Activated T-cell treated with anti-CD3 and anti-CD28 coated beads, Interleukin-2, amount 50 U/mL, for 1 hour (primary cell): Measurements from ENCODE around the gene GLP1R.

Source experiments
- DNase-seq: peaks from one replicate; pipeline ENCODE4 v3.0.0-alpha.2; 2020

Gene GLP1R

DNA sequence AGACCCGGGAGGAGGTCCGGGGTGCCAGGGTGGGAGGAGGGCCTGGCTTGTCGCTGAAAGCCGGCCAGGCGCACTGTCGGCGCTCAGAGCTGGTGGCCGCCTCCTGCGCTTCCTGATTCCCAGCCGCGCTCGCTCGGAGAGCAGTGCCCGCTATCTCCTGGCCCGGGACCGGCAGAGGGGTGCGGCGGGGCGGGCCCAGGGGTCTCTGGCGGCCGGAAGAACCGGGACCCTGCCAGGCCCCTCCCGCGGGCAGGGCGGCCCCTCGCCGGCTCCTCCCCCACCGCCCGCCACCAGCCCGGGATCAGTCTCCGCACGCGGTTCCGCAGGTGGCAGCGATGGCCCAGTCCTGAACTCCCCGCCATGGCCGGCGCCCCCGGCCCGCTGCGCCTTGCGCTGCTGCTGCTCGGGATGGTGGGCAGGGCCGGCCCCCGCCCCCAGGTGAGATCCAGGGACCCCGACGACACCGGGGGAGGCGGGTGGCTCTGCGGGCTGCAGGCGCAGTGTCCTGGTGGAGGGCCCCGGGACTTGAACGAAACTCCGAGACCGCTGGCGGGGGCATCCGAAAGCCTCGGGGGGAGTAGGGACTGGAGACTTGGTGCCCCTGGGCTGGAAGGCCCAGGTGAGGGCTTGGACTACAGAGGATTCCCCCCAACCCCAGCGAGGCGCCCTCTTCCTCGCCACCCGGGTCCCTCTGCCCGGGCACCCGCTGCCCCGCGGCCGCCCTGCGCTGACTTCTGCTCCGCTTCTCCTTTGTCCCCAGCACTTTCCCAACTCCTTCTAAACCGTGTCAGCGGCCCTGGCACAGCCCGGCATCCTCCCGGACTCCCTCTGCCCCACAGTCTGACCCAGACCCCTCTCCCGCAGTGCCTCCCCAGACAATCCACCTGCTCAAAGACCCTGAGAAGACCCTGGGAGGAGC is at the start of gene GLP1R:
TSS of gene GLP1R (plus strand) at position 301 of the 919 bp plus-strand sequence. CDS start at position 361, 60 bp downstream.
- no peak for DNase-seq

DNA sequence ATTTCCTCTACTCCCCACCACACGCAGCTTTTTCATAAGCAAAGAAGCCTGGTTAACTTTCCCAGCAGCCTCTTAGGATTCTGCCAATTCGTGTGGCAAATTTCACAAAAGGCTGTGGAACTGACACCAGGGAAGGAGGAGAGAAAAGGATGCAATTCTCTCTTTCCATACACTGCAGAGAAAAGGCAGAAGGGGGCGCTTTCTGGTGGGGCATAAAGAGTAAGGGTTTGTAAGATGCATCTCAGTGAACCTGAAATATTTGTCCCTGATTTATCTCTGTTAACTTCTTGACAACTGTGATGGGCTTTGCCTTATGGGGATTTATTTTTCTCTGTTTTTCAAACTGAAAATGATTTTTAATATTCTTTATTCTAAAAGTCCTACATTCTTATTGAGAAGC is 45.5 kb upstream of the GLP1R start:
- DNase-seq, result no peak

DNA sequence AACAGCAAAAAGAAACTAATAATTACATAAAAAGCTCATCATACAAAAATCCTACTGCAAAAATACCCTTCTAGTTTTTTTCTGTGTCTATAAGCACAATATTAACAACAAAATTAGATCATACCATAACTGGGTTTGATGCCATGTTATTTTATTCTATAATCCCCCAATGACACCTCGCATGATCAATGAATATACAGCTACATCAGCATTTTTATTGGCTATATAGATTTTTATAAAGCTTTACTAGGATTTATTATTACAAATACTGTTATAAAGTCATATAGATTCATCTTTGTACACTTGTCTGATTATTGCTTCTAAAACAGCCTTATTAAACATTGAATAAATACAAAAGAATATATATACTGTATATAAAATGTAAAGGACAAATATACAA is 45.1 kb upstream of the GLP1R start:
- DNase-seq, result no peak

DNA sequence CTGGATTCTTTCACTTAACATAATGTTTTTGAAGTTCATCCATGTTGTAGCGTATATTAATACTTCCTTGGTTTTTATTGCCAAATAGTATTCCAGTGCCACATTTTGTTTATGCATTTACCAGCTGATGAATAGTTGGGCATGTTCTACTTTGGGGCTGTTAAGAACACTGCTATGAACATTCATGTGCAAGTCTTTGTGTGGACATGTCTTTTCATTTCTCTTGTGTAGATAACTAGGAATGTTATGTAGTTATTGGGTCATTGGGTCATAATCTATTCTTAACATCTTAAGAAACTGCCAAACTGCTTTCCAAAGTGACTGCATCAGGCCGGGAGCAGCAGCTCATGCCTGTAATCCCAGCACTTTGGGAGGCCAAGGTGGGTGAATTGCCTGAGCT is 43.8 kb upstream of the GLP1R start:
- no peak for DNase-seq

DNA sequence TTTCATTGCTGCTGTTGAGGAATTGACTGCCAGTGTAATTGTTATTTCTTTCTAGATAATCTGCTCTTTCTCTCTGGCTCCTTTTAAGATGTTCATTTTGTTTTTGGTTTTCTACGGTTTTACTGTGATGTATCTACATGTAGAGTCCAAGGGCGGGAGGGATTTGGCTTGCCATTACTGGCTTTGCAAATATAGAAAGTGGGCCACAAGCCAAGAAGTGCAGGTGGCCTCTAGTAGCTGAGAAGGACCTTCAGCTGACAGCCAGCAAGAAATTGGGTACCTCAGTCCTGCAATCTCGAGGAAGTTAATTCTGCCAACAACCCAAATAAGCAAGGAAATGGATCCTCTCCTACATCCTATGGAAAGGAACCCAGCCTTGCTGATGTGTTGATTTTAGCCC is 42.8 kb upstream of the GLP1R start:
- no peak for DNase-seq

DNA sequence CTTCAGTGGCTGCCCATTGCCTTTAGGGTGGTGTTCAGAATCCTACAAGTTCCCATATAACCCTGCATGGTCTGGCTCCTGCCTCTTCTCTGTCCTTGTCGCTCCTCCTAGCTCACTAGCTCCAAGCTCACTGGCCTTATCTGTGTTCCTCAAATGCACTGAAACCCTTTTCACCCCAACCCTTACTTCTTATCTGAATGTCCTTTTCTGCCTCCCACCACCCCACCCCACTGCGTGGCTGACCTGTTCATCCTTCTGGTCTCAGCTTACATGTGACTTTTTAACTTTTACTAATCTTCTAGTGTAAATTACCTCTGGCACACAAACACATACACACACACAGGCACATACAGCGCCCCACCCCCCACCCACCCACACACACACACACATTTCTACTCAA is 41.0 kb upstream of the GLP1R start:
- no peak for DNase-seq

DNA sequence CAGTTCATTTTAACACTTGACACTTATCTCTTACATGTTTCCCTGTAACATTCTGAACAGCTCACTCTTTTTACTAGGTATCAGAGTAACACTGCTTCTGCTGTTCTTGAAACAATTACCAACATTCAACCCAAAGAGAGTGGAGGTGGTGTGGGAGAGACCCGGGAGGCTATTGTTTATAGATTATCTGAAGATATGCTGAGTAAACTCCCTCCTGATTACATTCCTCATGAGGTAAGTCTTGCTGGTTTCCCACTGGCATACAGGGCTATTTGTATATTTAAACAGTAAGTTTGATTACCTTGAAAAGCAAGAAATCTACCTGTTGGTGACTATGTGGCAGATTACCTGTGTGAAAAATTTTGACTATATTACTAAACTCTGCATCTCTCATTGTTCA is 39.8 kb upstream of the GLP1R start:
- no peak for DNase-seq

DNA sequence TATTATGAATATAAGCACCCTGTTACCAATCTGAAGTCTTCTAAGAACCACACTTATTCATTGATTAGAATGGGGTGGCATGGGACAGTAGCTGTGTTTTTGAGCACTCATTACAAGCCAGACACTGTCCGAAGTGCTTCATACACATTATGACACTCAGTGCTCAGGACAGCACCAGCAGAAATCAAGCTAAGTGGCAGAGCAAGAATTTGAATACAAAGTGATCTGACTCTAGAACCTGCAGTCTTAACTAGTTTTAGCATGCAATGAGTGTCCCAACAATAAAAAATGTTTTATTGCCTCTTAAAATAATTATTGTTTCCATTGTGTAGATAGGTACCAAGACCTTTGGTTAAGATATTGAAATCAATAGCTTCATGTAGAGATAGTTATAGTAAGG is 39.1 kb upstream of the GLP1R start:
- DNase-seq, result no peak

DNA sequence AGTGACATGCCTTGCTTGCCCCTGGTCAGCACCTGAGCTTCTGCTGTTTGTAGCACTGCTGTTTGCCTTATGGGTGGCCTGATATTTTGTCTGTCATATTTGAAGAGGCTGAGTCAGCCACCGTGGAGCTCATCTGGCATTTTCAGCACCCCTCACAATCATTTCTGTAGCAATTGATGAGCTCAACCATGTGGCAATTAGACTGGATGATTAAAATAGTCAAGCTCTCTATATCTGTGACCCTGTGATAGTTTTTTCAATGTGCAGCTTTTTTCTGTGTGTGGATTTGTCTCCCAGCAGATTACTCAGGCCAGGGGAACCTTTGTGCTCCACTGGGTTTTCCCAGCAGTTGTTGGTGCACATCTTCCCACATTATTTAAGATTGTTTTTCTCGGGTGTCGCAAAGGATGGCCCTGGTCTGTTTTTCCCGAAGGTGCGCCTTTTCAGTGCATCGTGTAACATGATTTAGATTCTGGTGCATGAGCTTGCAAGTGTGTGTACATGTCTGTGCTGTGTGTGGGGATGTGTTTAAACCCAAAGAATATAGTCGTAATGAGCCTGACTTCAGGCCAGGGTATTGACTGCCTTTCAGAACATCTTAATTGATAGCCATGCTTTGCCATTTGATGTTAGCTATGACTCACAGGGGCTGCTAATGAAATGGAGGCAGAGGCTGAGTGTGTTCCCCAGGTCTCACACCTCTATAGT is 31.6 kb upstream of the GLP1R start:
- DNase-seq, result no peak

DNA sequence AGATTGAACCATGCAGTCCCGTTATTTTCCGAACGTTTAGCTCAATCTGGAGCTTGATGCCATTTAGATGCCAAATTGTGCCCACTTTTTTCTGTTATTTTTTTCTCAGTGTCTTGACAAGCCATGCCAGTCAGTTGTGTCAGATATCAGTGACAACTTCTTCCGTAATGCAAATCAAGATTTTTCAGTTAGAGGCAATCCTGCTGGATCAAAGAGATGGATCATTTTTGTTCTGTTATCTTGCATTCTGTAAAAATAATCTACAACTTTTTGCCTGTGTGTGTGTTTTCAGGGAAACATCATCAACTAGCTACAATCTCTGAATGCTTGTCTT is 31.1 kb upstream of the GLP1R start:
- no peak for DNase-seq

DNA sequence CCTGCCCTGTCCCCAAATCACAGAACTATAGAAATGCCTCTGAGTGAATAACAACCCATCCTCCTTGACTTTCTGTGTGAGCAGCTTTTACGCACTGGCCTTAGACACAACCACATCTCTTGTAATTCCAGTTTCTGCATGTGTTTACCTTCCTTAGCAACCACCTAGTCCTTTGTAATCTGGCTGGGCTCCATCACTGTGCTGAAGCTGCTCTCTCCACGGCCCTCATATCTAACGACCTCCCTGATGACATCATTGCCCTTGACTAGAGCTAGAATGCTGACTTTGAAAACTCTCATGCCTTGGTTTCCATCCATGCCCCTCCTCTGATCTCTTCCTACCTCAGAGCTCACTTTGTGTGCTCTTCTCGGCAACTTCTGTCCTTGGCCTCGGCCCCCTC is 30.5 kb upstream of the GLP1R start:
- DNase-seq, result no peak

DNA sequence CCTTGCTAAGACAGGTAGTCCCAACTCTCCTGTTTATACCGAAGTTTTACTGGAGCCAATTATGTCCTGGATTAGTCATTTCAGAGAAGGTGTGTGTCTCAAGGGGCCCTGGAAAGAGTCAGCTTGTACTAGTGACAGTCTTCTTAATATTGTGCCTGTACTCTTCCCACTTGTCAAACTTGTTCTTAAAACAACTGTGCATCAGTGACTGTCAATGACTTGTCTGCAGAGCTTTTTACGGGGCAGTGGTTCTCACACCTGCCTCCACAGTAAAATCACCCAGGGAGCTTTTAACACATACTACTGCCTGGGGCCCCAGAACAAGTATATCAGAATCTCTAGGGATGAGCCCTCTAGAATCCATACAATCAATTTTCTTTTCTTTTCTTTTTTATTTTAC is 28.4 kb upstream of the GLP1R start:
- no peak for DNase-seq

DNA sequence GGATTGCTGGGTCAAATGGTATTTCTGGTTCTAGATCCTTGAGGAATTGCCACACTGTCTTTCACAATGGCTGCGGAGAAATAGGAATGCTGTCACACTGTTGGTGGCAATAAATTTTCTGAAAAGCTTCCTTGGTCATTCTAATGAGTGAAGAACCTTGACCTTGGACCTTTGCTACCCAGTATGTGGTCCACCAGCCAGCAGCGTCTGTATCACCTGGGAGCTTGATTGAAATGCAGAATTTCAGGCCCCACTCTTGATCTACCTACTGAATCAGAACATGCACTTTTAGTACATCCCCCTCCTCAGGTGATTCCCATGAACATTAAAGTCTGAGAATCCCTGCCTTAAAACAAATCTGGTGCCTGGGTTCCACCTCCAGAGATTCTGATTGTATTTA is 27.5 kb upstream of the GLP1R start:
- DNase-seq, result no peak

DNA sequence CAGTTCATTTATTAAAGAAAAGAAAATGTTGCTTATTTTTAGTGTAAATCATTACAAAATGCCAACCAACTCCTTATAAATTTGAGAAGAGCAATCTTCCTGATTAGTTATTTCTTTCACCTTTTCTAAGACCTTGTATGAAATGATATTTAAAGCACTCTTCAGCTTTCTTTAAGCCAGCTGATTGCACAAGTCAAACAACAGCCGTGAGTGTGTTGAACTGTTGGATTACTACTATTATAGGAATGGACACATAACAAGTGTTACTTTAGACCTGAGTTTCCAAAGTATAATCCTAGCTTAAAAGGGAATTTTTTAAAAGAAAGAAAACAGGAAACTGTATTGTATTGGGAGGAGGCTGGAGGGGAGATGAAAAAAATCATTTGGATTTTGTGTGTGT is 26.8 kb upstream of the GLP1R start:
- no peak for DNase-seq

DNA sequence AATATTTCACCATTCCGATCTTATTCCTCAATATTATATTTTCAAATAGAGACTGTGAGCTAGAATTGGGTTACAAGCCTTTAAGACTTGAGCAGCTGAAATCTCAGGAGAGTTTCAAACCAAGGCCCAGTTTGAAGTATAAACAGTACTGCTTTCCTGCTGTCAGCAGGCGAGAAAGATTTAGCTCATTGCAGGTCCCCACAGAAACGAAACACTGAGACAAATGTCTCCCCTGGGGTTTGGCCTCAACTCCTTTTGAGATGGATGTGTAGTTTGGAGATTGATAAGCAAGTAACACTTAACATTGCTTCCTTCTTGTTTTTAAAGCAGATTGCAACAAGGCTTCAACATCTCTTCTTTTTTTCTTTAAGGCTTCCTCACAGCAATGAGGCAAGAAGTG is 22.4 kb upstream of the GLP1R start:
- no peak for DNase-seq

DNA sequence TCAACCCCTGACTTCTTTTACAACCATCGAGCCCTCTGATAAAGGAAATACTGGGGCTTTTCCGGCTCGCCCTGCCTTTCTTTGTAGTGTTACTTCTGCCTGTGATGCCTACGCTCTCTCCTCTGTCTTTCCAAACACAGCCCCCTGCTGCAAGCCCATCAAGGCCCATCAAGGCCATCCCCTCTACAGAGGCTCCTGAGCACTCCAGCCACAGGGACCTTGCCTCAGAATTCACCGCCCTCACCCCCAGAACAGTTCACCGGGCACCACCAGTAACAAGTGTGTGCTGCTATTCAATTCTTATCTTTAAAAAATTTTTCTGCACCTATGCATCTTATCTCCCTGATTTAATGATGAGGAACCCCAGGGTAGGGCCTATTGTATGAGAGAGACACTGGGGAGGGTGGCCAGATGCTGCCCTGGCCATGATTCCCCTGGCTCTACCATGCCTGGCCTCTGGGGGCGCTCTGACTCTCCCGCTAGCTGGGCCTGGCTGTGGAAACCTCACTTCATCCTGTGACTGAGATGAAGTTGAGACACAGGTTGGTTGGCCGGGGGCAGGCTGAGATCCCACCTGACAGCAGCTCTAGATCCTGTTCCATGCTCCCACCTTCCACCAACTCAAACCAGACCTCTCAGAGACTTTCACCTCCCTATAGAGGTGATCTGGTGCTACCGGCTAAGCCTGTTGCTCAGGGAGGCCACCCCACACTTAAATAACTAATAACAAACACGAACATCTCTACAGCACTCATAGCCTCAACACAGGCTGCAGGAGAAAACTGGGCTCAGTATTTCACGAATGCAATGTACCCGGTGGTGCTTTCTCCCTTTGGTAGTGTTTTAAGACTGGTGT is 19.2 kb upstream of the GLP1R start:
- DNase-seq, result peak; percentile 34

DNA sequence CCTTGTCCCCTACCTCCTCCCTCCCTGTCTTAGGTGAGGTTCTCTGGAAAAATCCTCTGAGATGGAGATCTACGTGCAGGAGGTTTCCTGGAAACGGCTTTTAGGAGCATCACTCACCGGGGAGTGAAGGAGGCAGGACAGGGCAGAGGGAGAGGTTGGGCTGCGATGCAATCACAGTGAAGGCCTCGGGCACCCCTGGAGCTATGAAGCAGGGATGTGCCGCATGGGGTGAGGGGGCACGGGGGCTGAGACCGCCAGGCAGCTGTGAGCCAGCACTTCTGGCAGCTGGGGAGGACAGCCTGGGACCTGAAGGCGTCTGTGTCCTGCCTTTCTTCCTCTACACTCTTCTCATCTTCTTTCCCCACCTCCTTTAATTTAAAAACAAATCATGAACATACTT is 12.9 kb upstream of the GLP1R start:
- no peak for DNase-seq

DNA sequence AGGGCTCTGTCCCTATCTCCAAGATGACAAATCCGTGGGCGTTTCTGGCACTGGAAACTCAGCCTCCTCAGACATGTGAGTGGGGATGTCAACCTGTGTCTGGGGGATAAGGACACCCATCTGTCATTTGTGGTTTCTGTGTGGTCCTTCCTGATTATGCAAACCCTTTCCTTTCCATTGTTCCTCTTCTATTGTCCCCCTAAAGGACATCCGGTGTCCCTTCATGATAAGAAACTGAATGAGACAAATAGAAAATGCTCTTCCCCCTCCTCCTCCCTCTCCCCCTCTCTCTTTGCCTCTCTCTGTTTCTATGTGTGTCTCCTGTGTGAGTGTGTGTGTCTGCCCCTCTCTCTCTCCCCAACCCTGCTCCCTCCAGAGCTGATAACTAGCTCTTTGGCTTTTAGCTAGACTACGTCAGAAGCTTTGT is 11.5 kb upstream of the GLP1R start:
- DNase-seq, result no peak

DNA sequence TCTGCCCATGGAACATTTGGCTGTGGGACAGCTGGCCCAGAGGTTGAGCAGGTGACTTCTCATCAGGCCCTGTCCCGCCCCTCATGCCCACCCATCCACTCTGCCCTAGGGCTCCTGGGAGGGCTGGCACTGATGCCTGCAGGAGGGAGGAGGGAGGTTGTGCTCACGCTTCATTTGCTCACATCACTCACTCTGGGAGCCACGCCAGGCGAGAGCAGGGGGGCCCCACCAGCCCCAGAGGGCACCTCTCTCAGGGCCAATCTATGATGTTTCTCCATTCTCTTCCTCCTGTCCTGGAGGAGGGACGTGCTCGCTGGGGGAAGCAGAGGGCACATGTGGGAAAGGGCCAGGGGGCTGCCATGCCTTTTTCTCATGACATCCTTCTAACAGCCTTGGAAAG is 10.9 kb upstream of the GLP1R start:
- DNase-seq, result no peak

DNA sequence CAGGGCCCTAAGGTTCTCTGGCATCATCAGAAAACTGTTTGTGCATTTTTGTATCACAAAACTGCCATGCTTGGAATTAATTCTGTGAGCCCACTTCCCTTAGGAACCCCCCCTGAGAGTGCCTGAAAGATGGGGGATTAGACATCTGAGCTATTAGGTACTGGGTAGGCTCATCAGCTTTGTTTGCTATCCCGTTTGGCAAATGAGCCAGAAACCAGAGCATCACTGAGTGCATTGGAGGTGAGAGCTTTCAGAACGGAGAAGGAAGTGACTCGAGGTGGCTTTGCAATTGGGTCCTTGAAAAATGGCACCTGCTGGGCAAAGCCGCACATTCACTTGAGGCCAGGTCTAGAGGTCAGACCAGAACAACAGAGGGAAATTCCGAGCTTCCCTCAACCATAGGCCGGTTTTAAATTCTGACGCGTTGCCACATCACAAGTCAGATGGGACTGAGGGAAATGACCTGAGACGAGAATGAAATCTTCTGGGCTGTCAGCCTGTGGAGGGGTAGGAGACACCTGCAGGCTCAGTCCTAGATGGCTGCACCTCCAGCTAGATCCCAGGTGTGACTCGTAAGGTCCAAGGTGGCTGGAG is 8.4 kb upstream of the GLP1R start:
- DNase-seq, result no peak

DNA sequence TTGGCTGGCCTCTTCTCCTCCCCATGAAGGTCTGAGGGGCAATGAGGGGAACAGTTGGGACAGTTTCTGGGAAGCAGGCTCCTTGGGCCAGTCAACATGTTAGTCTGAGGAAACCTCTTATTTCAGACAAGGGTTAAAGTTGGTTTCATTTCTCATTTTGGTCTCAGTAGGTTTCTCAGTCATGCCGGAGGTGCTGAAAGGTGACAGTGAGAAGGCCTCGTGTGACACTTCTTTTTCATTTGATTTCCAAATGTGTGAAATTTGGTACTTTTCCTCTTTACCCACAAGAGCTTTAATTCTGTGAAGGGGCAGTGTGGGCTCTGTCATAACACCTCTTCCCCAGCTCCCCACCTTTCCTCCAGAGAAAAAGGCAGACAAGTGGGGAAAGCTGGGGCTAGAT is 7.5 kb upstream of the GLP1R start:
- DNase-seq, result no peak

DNA sequence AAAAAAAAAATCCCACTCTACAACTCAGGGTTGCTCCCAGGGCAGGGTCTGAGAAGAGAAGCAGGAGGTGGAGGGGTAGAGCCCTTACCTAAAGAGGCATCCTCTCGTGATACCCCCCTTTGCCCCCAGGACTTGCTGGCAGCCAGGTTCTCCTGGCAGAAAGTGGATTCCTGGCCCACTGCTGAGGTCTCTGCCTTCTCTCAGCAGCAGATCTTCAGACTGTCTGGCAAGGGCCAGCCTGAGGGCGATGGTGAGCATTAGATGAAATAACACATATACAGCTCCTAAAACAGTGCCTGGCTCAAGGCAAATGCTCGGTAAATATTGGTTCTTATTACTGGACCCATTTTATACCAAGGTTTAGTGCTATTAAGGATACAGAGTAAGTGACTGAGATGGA is 4.8 kb upstream of the GLP1R start:
- no peak for DNase-seq

DNA sequence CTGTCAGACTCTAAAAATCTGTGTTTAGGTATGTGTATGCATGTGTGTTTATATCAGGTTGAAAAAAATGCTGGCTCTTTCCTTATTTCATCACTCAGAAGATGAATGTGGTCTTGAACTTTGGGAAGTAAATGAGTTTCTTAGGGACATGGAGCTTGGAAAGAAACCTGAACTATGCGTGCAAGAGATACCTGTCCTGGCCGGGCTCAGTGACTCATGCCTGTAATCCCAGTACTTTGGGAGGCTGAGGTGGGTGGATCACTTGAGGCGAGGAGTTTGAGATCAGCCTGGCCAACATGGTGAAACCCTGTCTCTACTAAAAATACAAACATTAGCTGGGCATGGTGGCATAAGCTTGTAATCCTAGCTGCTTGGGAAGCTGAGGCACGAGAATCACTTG is 4.4 kb upstream of the GLP1R start:
- no peak for DNase-seq
